Testis (tissue), 2 donors: ENCODE results near the gene XG.

Experiments
- CTCF ChIP-seq, 3 experiments: fragments of 450-650 bp in 2 of 3; fragments of 200-600 bp in 1 of 3; sonication (generic) in 1 of 3; IDR thresholded peaks; one replicate each; pipeline ENCODE4 v1.5.1; 2016 to 2019; ENCODE audit warnings: antibody characterized with exemption in 3 of 3, mild to moderate bottlenecking in 2 of 3, moderate library complexity in 1 of 3
- POLR2A ChIP-seq: fragments of 450-650 bp; IDR thresholded peaks from one replicate; pipeline ENCODE4 v1.6.1; 2017; ENCODE audit warnings: antibody characterized with exemption, mild to moderate bottlenecking, moderate library complexity

DNA sequence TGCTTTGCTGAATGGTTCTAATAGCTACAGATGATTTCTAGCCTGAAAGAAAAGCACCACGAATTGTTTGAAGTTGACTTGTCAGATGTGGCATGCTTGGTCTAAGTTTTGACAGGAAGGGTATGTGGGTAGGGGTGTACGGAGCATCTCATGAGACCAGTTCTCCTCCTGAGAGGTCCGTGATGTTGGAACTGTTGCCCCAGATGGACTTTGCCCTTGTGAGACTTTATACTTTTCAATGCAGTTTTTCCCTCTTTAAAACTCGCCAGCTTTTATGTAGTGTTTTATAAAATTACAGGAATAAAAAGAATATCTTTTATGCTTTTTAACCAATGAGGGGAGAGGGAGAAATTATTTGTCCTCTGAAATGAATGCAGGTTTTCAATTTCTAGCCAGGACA, 16.6 kb upstream of the XG start:
- TF ChIP-seq CTCF (IDR thresholded peaks at IDR 0.05) (no peak), POLR2A (no peak)
